ENCODE measurements around the gene USP25.

- TF ChIP-seq CTCF (conservative IDR thresholded peaks at IDR 0.05 in 1 of 2, IDR thresholded peaks at IDR 0.05 in 1 of 2; ENCODE audit: low read depth in 1 of 2, low read length in 2 of 2) (no peak), EZH2 (IDR thresholded peaks at IDR 0.05; ENCODE audit: low read length, missing control alignments) (no peak)
Observed at GRCh38 chr21:15775981-15776380, 46.2 kb downstream of the USP25 start.
